WTC11 (cell line): ENCODE results near the gene TOMM6. TPM values are rescaled to one million over a fixed set of nuclear protein-coding genes. Genes with fewer than 3 reads are reported as not detected.

Experiments
- ATAC-seq: fragments of 200-7000 bp; cut with Tn5 transposase; 2 replicates; pipeline ENCODE4 v1.10.0; 2021; ENCODE audit warnings: mild to moderate bottlenecking, moderate library complexity
- CTCF ChIA-PET: fragments of 300-600 bp; sonication (Branson Sonifier 250); formaldehyde crosslinking; loops from one replicate; lab custom pipeline; 2021; ENCODE audit warnings: antibody characterized with exemption; lab: Charles Lee
- POLR2A ChIA-PET: fragments of 350-600 bp; sonication (Branson Sonifier 250); formaldehyde crosslinking; loops from one replicate; lab custom pipeline; 2021; ENCODE audit warnings: antibody characterized with exemption; lab: Charles Lee
- DNase-seq: peaks from one replicate; pipeline ENCODE4 v3.0.0; 2021; ENCODE audit warnings: low spot score
- H3K27ac Mint-ChIP-seq: 2 replicates; pipeline ENCODE4 v1.8.0; 2021; ENCODE audit warnings: mixed read lengths
- H3K27me3 Mint-ChIP-seq: 2 replicates; pipeline ENCODE4 v1.8.0; 2021; ENCODE audit warnings: low read depth, mild to moderate bottlenecking, moderate library complexity, mixed read lengths
- H3K36me3 Mint-ChIP-seq: 2 replicates; pipeline ENCODE4 v1.8.0; 2021; ENCODE audit warnings: mixed read lengths
- H3K4me1 Mint-ChIP-seq: 2 replicates; pipeline ENCODE4 v1.8.0; 2022; ENCODE audit warnings: mixed read lengths
- H3K4me3 Mint-ChIP-seq: 2 replicates; pipeline ENCODE4 v1.8.0; 2021; ENCODE audit warnings: mild to moderate bottlenecking, moderate library complexity, mixed read lengths
- H3K9me3 Mint-ChIP-seq: 2 replicates; pipeline ENCODE4 v1.8.0; 2021; ENCODE audit warnings: mixed read lengths
- ARID4B ChIP-seq: sonication (generic); formaldehyde crosslinking; IDR thresholded peaks from 2 replicates; pipeline ENCODE4 v1.8.0; 2023; ENCODE audit warnings: missing genetic modification reagents, mild to moderate bottlenecking, borderline replicate concordance
- ATF3 ChIP-seq: sonication (generic); formaldehyde crosslinking; conservative IDR thresholded peaks from 2 replicates; pipeline ENCODE4 v1.8.1; 2022; ENCODE audit warnings: mild to moderate bottlenecking, missing genetic modification reagents
- ATF6 ChIP-seq: sonication (generic); formaldehyde crosslinking; IDR thresholded peaks from 2 replicates; pipeline ENCODE4 v1.8.1; 2023; ENCODE audit warnings: mild to moderate bottlenecking, missing genetic modification reagents
- E2F1 ChIP-seq: sonication (generic); formaldehyde crosslinking; IDR thresholded peaks from 2 replicates; pipeline ENCODE4 v1.8.0; 2022; ENCODE audit warnings: mild to moderate bottlenecking, missing genetic modification reagents
- ELF4 ChIP-seq: sonication (generic); formaldehyde crosslinking; IDR thresholded peaks from 2 replicates; pipeline ENCODE4 v1.8.1; 2022; ENCODE audit warnings: low read depth, mild to moderate bottlenecking, moderate library complexity, missing genetic modification reagents
- FOXK1 ChIP-seq: sonication (generic); formaldehyde crosslinking; IDR thresholded peaks from 2 replicates; pipeline ENCODE4 v1.8.0; 2022; ENCODE audit warnings: mild to moderate bottlenecking, moderate library complexity, missing genetic modification reagents
- GABPB1 ChIP-seq: sonication (generic); formaldehyde crosslinking; IDR thresholded peaks from 2 replicates; pipeline ENCODE4 v1.8.1; 2023; ENCODE audit warnings: mild to moderate bottlenecking, missing genetic modification reagents
- GRHL2 ChIP-seq: fragments of 250-450 bp; sonication (Bioruptor Pico); IDR thresholded peaks from 2 replicates; pipeline ENCODE4 v1.8.0; 2022; ENCODE audit warnings: mild to moderate bottlenecking, moderate library complexity; ENCODE audit not compliant: insufficient replicate concordance, severe bottlenecking
- GTF2I ChIP-seq: fragments of 250-450 bp; sonication (Bioruptor Pico); conservative IDR thresholded peaks from 2 replicates; pipeline ENCODE4 v1.4.0; 2021; ENCODE audit warnings: mild to moderate bottlenecking
- HMGA2 ChIP-seq: fragments of 250-450 bp; sonication (Bioruptor Pico); IDR thresholded peaks from 2 replicates; pipeline ENCODE4 v1.4.0; 2021; ENCODE audit warnings: mild to moderate bottlenecking, moderate library complexity
- IRF1 ChIP-seq: sonication (generic); formaldehyde crosslinking; IDR thresholded peaks from 2 replicates; pipeline ENCODE4 v1.8.0; 2023; ENCODE audit warnings: missing genetic modification reagents
- IRF2 ChIP-seq: sonication (generic); formaldehyde crosslinking; IDR thresholded peaks from 2 replicates; pipeline ENCODE4 v1.8.0; 2022; ENCODE audit warnings: low read depth, missing genetic modification reagents, borderline replicate concordance
- MYBL2 ChIP-seq: sonication (generic); formaldehyde crosslinking; IDR thresholded peaks from 2 replicates; pipeline ENCODE4 v1.8.1; 2023; ENCODE audit warnings: mild to moderate bottlenecking, moderate library complexity, missing genetic modification reagents
- NR1H2 ChIP-seq: sonication (generic); formaldehyde crosslinking; IDR thresholded peaks from 2 replicates; pipeline ENCODE4 v1.9.0; 2021; ENCODE audit warnings: mild to moderate bottlenecking, moderate library complexity, missing genetic modification reagents
- NR2C2 ChIP-seq: sonication (generic); formaldehyde crosslinking; IDR thresholded peaks from 2 replicates; pipeline ENCODE4 v1.8.0; 2022; ENCODE audit warnings: mild to moderate bottlenecking, missing genetic modification reagents
- PRRX2 ChIP-seq: fragments of 250-450 bp; sonication (Bioruptor Pico); IDR thresholded peaks from 2 replicates; pipeline ENCODE4 v1.8.0; 2021; ENCODE audit warnings: mild to moderate bottlenecking
- RORB ChIP-seq: fragments of 250-450 bp; sonication (Bioruptor Pico); IDR thresholded peaks from 2 replicates; pipeline ENCODE4 v1.9.0; 2021; ENCODE audit warnings: mild to moderate bottlenecking
- SMAD4 ChIP-seq: sonication (generic); formaldehyde crosslinking; IDR thresholded peaks from 2 replicates; pipeline ENCODE4 v1.8.0; 2022; ENCODE audit warnings: mild to moderate bottlenecking, missing genetic modification reagents
- TP53 ChIP-seq: sonication (generic); formaldehyde crosslinking; IDR thresholded peaks from 2 replicates; pipeline ENCODE4 v1.8.1; 2023; ENCODE audit warnings: mild to moderate bottlenecking, missing genetic modification reagents
- ZBTB21 ChIP-seq: sonication (generic); formaldehyde crosslinking; IDR thresholded peaks from 2 replicates; pipeline ENCODE4 v1.8.1; 2023; ENCODE audit warnings: mild to moderate bottlenecking, missing genetic modification reagents, borderline replicate concordance
- ZBTB43 ChIP-seq: sonication (generic); formaldehyde crosslinking; IDR thresholded peaks from 2 replicates; pipeline ENCODE4 v1.8.1; 2023; ENCODE audit warnings: mild to moderate bottlenecking, missing genetic modification reagents
- ZNF121 ChIP-seq: sonication (generic); formaldehyde crosslinking; IDR thresholded peaks from 2 replicates; pipeline ENCODE4 v1.8.0; 2023; ENCODE audit warnings: missing genetic modification reagents
- ZNF396 ChIP-seq: fragments of 250-450 bp; sonication (Bioruptor Pico); IDR thresholded peaks from 2 replicates; pipeline ENCODE4 v1.8.0; 2021; ENCODE audit warnings: mild to moderate bottlenecking, moderate library complexity, borderline replicate concordance
- ZNF671 ChIP-seq: fragments of 250-450 bp; sonication (Bioruptor Pico); IDR thresholded peaks from 2 replicates; pipeline ENCODE4 v1.8.0; 2021; ENCODE audit warnings: mild to moderate bottlenecking
- ZSCAN18 ChIP-seq: fragments of 250-450 bp; sonication (Bioruptor Pico); IDR thresholded peaks from 2 replicates; pipeline ENCODE4 v2.1.2; 2022; ENCODE audit warnings: mild to moderate bottlenecking, moderate library complexity
- total RNA-seq: library from RNA; stranded (reverse); gene quantifications from 3 replicates; pipeline ENCODE4 v1.2.3, GENCODE V29; 2021

The TOMM6 gene
- total RNA-seq, 1 experiment from 2014 or later, result 233 TPM

GRCh38 chr6:41781366-41781730 lies 6.1 kb upstream of the TOMM6 start (continued):
- TF ChIP-seq ZSCAN18 (no peak), ARID4B (CRISPR knock-in tag) (no peak), E2F1 (CRISPR knock-in tag) (no peak), HMGA2 (CRISPR knock-in tag) (no peak), MYBL2 (CRISPR knock-in tag) (no peak), ATF3 (no peak), RORB (no peak), ZNF396 (CRISPR knock-in tag) (no peak), PRRX2 (CRISPR knock-in tag) (no peak), GTF2I (CRISPR knock-in tag) (no peak)
- TF ChIP-seq, all 79 proteins: peak for 0

GRCh38 chr6:41783106-41783780 lies 4.3 kb upstream of the TOMM6 start:
- no peak for ATAC-seq
- TF ChIP-seq ATF6 (CRISPR knock-in tag), result no peak
- TF ChIP-seq IRF2, result no peak
- no peak for TF ChIP-seq GRHL2
- TF ChIP-seq ZBTB21 (CRISPR knock-in tag), result no peak
- TF ChIP-seq ZBTB43 (CRISPR knock-in tag), result no peak
- no peak for TF ChIP-seq ZNF671 (CRISPR knock-in tag)
- no peak for TF ChIP-seq NR2C2 (CRISPR knock-in tag)
- no peak for TF ChIP-seq ZSCAN18
- no peak for TF ChIP-seq ZNF121 (CRISPR knock-in tag)
- no peak for TF ChIP-seq FOXK1 (CRISPR knock-in tag)
- TF ChIP-seq IRF1 (CRISPR knock-in tag), result no peak
- no peak for TF ChIP-seq TP53 (CRISPR knock-in tag)
- TF ChIP-seq NR1H2 (CRISPR knock-in tag), result no peak
- TF ChIP-seq GABPB1 (CRISPR knock-in tag), result no peak
- no peak for TF ChIP-seq ELF4 (CRISPR knock-in tag)
- TF ChIP-seq SMAD4 (CRISPR knock-in tag), result no peak
- TF ChIP-seq, all 79 proteins: peak for 0
- no peaks in the 10 kb centered on the region for H3K9me3 Mint-ChIP-seq
- ChIA-PET CTCF (interaction anchor here (0.6 to 1.1 kb wide), 2 partner anchors 77 to 322 kb away, joined by 3 to 5 read pairs; no protein-coding TSS in a partner anchor), POLR2A (no interaction called here)
- DNase-seq, result no peak
- H3K36me3 Mint-ChIP-seq, result no peaks in the 10 kb centered on the region
- no peak overlapping the region for H3K27ac Mint-ChIP-seq
- H3K4me1 Mint-ChIP-seq, result peaks cover 34% of the 10 kb centered on the region
- H3K4me3 Mint-ChIP-seq, result no peak overlapping the region
- H3K27me3 Mint-ChIP-seq, result peaks cover 54% of the 10 kb centered on the region
